HS-27A (cell line): Measurements from ENCODE around the gene MAPK13.
"Not testable (repeated sequence)": the region's sequence is repeated elsewhere in the genome, so short reads cannot be mapped to it uniquely, and the experiment has no call there.

Experiments used
- DNase-seq: peaks from one replicate; pipeline ENCODE4 v3.0.0-alpha.2; 2012; ENCODE audit warnings: low read depth, missing footprints

Gene MAPK13

DNA sequence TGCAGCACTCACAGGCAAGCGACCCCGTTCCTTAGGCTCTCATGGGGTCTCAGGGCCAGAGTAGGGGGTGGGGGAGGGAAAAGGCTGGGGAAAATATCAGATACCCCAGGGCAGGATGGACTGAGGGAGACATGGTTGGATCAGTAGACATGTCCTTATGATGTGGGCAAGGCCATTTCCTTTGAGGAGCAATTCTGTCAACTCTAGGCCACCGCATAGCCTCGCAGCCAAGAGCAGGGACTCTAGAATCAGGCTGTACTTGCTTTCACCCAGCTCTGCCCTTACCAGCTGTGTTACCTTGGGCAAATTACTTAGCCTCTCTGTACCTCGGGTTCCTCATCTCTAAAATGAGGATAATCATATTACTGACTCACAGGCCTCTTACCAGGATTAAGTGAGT, 2.2 kb upstream of the MAPK13 start:
- no peak for DNase-seq

- no peak for DNase-seq
Measured at GRCh38 chr6:36128793-36129192, 1.5 kb upstream of the MAPK13 start.

DNA sequence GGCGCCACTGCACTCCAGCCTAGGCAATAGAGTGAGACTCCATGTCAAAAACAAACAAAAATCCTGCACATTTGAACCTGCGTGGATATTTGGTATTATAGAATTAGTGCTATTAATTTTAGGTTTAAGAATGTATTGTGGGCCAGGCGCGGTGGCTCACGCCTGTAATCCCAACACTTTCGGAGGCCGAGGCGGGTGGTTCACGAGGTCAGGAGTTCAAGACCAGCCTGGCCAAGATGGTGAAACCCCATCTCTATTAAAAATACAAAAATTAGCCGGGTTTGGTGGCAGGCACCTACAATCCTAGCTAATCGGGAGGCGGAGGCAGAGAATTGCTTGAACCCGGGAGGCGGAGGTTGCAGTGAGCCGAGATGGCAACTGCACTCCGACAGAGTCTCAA, 979 bp upstream of the MAPK13 start:
- DNase-seq: not testable (repeated sequence)

- DNase-seq: no peak
Measured at GRCh38 chr6:36130667-36131510, 576 bp downstream of the MAPK13 start.

- DNase-seq: no peak
Measured at GRCh38 chr6:36131511-36132245, 1.4 kb downstream of the MAPK13 start.

- DNase-seq: no peak
Measured at GRCh38 chr6:36132246-36132895, 2.1 kb downstream of the MAPK13 start.

- no peak for DNase-seq
Measured at GRCh38 chr6:36133148-36133547, 2.8 kb downstream of the MAPK13 start.

DNA sequence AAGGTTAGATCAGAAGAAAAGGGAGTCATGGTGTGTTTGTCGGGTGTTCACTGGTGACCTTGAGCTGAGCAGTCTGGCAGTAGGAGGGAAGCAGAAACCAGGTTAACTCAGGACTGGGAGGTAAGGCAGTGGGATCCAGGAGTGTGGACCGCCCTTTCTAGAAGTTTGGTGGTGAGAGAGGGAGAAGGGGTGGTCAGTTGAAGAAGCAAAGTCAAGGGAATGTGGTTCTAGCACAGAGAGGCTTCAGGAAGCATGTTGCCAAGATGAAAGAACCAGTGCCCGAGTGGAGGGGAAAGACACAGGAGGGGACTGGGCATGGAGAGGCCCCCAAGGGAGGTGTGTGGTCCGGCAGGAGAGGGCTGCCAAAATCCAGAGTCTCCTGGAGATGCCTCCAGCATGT, 3.6 kb downstream of the MAPK13 start:
- DNase-seq: no peak

DNA sequence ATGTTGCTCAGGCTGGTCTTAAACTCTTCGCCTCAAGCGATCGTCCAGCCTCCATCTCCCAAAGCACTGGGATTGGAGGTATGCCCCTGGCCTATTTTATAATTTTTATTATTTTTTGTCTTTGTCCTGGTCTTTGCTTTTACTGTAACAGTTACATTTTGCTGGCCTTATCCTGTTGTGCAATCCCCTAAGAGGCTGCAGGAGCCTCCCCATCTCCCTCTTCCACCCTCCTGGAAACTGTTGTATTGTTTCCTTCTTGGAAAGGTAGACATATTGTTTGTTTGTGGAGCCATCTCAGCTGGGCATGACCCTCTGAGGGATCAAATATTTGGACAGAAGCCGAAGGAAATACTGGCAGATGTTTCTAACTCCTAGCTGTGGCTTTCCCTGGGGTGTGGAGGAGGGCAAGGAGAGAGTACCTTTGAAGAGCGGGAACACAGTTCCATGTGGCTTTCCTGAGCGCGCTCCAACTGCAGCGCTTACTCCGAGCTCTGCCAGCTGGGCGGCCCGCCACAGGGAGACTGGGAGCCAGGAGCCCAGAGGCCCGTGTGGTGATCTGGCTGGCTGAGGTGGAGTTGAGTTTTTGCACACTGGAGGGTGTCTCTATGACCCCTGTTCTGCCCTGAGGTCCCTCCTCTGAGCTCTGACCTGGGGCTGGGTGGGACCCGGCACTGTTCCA, 4.9 kb downstream of the MAPK13 start:
- no peak for DNase-seq

DNA sequence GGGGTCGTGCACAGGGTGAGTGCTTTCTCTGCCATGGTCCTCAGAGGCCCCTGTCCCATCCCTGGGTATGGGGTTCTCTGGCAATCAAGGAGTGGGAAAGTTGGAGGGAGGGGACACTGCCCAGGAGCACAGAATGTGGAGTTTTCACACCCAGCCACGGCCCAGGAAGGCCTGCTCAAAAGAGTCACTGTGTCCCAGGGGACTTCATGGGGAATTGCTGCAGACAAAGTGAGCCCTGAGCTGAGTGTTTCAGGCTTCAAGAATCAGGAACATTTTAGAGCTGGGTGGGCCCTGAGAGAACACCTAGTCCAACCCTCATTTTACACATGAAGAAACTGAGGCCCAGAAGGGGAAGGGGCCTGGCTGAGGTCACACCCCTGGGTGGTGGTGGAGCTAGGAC, 5.7 kb downstream of the MAPK13 start:
- no peak for DNase-seq

- DNase-seq: no peak
Measured at GRCh38 chr6:36136551-36136950, 6.2 kb downstream of the MAPK13 start.

DNA sequence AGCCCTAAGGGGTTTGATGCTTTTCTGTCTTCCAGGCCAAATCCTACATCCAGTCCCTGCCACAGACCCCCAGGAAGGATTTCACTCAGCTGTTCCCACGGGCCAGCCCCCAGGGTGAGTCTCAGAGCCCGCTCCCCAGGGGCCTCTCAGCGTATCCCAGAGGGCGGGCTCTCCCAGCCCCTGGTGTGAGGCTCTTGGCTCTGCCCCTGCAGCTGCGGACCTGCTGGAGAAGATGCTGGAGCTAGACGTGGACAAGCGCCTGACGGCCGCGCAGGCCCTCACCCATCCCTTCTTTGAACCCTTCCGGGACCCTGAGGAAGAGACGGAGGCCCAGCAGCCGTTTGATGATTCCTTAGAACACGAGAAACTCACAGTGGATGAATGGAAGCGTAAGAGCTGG, 8.4 kb downstream of the MAPK13 start:
- no peak for DNase-seq

- no peak for DNase-seq
Measured at GRCh38 chr6:36139431-36139830, 9.1 kb downstream of the MAPK13 start.

GRCh38 chr6:36139991-36140710, 9.8 kb downstream of the MAPK13 start:
- DNase-seq: no peak

GRCh38 chr6:36141091-36141490, 10.8 kb downstream of the MAPK13 start:
- no peak for DNase-seq

- DNase-seq: no peak
Measured at GRCh38 chr6:36141961-36142360, 11.6 kb downstream of the MAPK13 start.

DNA sequence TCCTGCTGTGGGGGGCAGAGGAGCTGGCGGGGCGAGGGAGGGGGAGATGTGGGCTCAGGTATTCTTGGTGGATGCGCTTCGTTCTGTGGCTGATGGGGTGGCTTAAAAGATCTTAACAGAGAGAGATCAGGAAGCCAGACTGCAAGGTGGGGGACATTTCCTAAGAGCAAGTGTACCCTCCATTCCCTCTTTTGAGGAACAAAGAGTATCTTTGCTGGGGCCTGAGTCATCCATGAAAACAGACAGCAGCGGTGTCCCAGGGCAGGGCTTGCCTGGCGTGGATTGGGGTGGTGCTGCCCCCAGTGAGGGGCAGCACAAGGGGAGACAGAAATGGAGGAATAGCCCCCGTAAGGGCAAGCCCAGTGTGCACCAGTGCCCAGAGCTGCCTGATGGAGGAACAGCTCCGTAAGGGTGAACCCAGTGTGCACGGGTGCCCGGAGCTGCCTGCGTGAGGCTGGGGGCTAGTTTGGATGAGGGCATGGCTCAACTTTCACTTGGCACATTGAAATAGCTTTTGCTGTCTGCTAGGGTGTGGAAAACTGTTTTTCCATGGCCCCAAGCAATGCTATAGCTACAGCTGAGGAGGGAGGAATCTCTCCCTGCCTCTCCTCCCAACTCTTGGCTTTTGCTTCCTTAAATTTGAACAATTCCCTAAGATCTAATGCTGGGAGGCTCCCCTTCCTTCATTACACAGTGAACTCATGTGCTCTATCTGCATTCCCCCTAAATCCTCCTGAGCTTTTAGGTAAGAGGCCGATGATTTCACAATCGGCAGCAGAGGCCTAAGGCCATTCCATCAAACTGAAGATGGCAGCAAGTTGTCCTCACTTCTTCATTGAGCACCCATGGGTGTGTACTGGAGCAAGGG, 12.9 kb downstream of the MAPK13 start:
- DNase-seq: no peak

DNA sequence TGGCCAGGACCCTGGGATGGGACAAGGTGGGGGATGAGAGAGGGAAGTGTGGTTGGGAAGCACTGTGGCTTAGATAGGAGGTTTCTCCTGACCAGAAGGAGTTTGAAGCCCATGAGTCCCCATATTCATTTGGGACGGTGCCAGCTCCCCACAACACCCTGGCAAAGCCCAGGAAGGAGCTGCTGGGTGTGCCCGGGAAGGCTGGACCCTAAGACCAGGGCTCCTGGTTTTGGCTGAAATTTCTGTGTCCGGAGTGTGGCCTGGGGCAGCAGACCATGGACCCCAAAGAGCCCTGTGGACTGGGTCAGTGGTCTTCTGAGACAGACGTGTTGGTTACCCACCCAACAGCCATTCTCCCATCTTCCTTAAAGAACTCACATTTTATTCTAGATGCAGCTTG, 15.2 kb downstream of the MAPK13 start:
- no peak for DNase-seq

DNA sequence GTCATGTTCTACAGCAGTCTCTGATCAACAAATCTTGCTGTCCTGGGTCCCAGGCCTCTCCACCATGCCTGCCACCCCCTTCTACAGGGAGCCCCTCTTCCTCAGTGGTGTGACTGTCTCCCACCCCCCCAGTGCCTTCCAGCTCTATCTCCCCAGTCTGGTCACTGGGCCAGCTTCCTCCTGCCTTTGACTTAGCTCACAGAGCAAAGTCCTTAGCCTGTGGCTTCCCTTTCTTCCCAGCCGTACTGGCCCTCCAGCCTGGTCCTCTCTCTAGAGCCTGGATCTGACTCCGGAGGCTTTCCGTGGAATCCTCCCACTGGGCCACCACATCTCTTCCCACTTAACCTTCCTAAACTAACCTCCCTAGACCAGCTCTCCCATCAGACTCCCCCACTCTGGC, 17.0 kb downstream of the MAPK13 start:
- no peak for DNase-seq

- no peak for DNase-seq
Measured at GRCh38 chr6:36149476-36149875, 19.2 kb downstream of the MAPK13 start.

- DNase-seq: no peak
Measured at GRCh38 chr6:36150283-36150682, 20.0 kb downstream of the MAPK13 start.
